HG03457 (cell line): Measurements from ENCODE around the gene NUTM1.
A peak's percentile ranks its signal among the peaks of the same experiment; 100 is the strongest.

ENCODE experiments used
- ATAC-seq: cut with Tn5 transposase; IDR thresholded peaks from one replicate; pipeline ENCODE4 v1.9.1; 2021; ENCODE audit warnings: moderate number of reproducible peaks; ENCODE audit not compliant: unreplicated experiment

Gene NUTM1, protein sequence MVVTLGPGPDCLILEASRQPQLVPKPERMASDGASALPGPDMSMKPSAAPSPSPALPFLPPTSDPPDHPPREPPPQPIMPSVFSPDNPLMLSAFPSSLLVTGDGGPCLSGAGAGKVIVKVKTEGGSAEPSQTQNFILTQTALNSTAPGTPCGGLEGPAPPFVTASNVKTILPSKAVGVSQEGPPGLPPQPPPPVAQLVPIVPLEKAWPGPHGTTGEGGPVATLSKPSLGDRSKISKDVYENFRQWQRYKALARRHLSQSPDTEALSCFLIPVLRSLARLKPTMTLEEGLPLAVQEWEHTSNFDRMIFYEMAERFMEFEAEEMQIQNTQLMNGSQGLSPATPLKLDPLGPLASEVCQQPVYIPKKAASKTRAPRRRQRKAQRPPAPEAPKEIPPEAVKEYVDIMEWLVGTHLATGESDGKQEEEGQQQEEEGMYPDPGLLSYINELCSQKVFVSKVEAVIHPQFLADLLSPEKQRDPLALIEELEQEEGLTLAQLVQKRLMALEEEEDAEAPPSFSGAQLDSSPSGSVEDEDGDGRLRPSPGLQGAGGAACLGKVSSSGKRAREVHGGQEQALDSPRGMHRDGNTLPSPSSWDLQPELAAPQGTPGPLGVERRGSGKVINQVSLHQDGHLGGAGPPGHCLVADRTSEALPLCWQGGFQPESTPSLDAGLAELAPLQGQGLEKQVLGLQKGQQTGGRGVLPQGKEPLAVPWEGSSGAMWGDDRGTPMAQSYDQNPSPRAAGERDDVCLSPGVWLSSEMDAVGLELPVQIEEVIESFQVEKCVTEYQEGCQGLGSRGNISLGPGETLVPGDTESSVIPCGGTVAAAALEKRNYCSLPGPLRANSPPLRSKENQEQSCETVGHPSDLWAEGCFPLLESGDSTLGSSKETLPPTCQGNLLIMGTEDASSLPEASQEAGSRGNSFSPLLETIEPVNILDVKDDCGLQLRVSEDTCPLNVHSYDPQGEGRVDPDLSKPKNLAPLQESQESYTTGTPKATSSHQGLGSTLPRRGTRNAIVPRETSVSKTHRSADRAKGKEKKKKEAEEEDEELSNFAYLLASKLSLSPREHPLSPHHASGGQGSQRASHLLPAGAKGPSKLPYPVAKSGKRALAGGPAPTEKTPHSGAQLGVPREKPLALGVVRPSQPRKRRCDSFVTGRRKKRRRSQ

GRCh38 chr15:34342737-34343575, at the start of gene NUTM1, which contains the start of gene NOP10:
TSS of gene NUTM1 (plus strand) at chr15:34343315. CDS start at chr15:34343697, 382 bp downstream.
TSS of gene NOP10 (minus strand) at chr15:34343136. CDS start at chr15:34343073, 63 bp downstream.
- ATAC-seq: peak; percentile 66

GRCh38 chr15:34297059-34297458, 46.1 kb upstream of the NUTM1 start:
- ATAC-seq: no peak

DNA sequence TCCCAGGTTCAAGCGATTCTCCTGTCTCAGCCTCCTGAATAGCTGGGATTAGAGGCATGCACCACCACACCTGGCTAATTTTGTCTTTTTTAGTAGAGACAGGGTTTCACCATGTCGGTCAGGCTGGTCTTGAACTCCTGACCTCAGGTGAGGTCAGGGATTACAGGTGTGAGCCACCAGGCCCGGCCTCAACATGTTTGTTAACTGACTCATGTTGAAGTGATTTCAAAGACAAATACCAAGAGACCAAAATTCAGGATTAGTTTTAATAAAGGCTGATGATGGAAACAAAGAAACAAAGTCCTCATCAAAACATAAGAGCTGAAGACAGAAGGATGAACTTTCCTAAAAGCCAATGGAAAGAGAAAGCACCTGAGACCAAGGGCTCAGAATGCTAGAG, 42.1 kb upstream of the NUTM1 start:
- ATAC-seq: no peak

- ATAC-seq: no peak
These were observed 38.5 kb upstream of the NUTM1 start for GRCh38 chr15:34304613-34305012.

- no peak for ATAC-seq
These were observed 31.6 kb upstream of the NUTM1 start for GRCh38 chr15:34311563-34311962.

GRCh38 chr15:34314491-34315490, 28.3 kb upstream of the NUTM1 start:
- ATAC-seq: no peak

- no peak for ATAC-seq
These were observed 24.6 kb upstream of the NUTM1 start for GRCh38 chr15:34318277-34319079.

GRCh38 chr15:34323217-34323616, 19.9 kb upstream of the NUTM1 start:
- ATAC-seq: no peak

GRCh38 chr15:34324933-34325332, 18.2 kb upstream of the NUTM1 start:
- ATAC-seq: no peak

DNA sequence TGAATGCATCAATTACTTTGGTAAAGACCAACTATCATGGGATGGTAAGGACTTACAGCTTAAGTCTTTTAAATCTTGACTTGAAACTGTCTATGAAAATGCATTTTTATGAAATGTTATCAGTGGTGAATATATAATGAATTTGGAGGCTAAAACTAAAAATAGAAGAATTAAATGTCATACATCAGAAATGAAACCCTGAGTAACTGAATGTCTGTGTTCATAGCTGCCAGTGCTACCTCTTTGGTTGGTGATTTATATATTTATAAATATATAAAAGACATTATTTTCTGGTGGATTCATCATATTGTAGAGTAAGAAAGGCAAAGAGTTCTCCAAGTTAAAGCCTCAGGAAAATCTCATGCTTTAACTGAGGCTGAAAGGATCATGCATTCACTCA, 17.7 kb upstream of the NUTM1 start:
- ATAC-seq: no peak

DNA sequence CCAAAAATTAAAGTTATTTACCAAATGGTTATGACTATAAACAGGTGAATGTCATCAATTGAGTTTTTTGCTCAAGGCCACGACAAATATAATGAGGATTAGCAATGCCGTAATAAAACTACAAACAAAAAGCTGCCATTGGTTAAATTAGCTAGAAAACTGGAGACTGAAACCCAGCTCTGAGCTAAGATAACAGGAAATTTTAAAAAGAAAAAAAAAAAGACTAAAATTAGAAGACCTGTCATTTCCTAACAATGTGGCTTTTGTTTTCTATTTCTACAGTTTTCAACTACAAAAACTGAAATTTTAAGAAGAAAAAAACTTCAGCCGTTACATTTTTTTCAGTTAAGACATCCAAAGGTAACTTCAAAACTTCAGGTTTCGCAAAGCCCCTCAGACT, 15.2 kb upstream of the NUTM1 start:
- ATAC-seq: no peak

GRCh38 chr15:34329006-34329405, 14.1 kb upstream of the NUTM1 start:
- no peak for ATAC-seq

- ATAC-seq: no peak
These were observed 12.8 kb upstream of the NUTM1 start for GRCh38 chr15:34330279-34330678.

- no peak for ATAC-seq
These were observed 11.3 kb upstream of the NUTM1 start for GRCh38 chr15:34331809-34332208.

GRCh38 chr15:34332553-34333120, 10.5 kb upstream of the NUTM1 start:
- ATAC-seq: no peak

DNA sequence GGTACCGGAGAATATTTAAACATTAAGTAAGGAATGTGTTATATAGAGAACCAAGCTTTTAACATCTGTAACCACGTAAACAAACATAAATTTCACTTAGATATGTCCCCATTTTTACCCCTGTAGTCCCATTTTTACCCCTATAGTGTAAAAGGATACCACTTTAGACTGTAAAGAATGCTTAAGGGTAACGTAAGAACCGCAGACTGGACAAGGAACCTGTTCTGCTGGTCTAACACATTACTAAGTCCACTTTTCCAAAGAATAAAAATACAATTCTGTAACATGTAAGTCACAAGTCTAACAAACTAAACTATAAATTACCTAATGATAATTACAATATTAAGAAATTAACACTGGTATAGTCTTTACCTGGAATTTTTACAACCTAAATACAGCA, 8.4 kb upstream of the NUTM1 start:
- no peak for ATAC-seq

DNA sequence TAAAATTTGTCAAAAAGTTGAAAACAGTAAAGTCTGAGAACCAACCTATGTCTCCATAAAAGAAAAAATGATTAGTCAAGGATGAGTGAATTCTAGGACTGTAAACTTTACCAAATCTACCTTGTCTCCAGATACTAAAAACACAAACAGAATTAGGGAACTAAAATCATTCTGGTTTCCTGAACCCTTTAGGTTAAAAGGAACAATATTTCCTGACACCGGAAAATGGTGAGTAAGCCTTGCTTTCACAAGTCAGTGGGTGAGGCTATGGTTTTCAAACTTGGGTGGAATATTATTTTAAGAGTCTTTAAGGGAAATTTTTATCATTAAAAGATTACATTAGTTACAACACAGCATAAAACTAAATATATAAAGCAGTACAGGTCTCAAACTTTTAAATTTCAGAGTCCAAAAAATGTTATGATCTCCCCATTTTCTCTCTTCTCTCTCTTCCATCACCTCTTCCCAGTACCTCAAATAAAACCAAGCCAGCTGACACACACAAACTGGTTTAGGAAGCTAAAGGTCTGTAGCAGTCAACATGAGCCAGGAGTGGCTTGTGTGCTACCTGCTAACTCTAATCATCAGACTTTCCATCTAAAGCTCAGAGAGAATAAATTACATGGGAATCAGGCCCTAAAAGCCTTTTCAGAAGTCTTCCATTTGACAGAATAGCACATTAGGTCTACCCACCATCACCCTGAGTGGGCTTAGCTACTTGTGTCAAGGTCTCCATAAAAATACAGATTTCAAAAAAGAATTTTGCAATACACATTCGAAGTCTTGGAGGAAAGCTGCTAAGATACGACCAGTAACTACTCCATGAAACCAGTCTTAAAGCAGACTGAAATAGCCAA, 7.7 kb upstream of the NUTM1 start:
- ATAC-seq: no peak
